AG04449 (cell line): ENCODE measurements around the gene TGFBI.

ENCODE experiments used
- CTCF ChIA-PET: fragments of 350-600 bp; formaldehyde crosslinking; extraction: SDS; loops from one replicate; lab custom pipeline; 2021; ENCODE audit warnings: antibody characterized with exemption; lab: Yijun Ruan, JAX
- POLR2A ChIA-PET: fragments of 400-600, 350-600 bp; formaldehyde crosslinking; extraction: SDS; loops from one replicate; lab custom pipeline; 2020; ENCODE audit warnings: antibody characterized with exemption, inconsistent platforms; lab: Yijun Ruan, JAX
- DNase-seq: peaks from one replicate; pipeline ENCODE4 v3.0.0-alpha.2; 2010; ENCODE audit warnings: low read depth, low spot score
- H3K4me3 ChIP-seq: 2 replicates; pipeline ENCODE4 v1.5.1; 2011; ENCODE audit warnings: low read depth, mild to moderate bottlenecking, control low read depth, low read length
- TF ChIP-seq, protein P1 (sequence below): IDR thresholded peaks from one replicate; pipeline ENCODE4 v1.5.1; 2011; ENCODE audit warnings: mild to moderate bottlenecking, moderate library complexity, low read length, control low read depth, inconsistent platforms; ENCODE audit not compliant: insufficient read depth; ENCODE audit errors: missing control alignments

The TGFBI gene

GRCh38 chr5:136073714-136074529, 45.1 kb downstream of the TGFBI start:
- CTCF ChIA-PET: interaction anchor here (0.8 to 2.0 kb wide), 4 partner anchors 9 to 132 kb away, joined by 3 to 15 read pairs (median 4); no protein-coding TSS in a partner anchor
- TF ChIP-seq, protein P1, sequence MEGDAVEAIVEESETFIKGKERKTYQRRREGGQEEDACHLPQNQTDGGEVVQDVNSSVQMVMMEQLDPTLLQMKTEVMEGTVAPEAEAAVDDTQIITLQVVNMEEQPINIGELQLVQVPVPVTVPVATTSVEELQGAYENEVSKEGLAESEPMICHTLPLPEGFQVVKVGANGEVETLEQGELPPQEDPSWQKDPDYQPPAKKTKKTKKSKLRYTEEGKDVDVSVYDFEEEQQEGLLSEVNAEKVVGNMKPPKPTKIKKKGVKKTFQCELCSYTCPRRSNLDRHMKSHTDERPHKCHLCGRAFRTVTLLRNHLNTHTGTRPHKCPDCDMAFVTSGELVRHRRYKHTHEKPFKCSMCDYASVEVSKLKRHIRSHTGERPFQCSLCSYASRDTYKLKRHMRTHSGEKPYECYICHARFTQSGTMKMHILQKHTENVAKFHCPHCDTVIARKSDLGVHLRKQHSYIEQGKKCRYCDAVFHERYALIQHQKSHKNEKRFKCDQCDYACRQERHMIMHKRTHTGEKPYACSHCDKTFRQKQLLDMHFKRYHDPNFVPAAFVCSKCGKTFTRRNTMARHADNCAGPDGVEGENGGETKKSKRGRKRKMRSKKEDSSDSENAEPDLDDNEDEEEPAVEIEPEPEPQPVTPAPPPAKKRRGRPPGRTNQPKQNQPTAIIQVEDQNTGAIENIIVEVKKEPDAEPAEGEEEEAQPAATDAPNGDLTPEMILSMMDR: no peak
- no peak for DNase-seq
- POLR2A ChIA-PET: no interaction called here
- no peak overlapping the region for H3K4me3 ChIP-seq

GRCh38 chr5:136075466-136075891, 46.7 kb downstream of the TGFBI start:
- CTCF ChIA-PET: interaction anchor here (1.2 to 3.4 kb wide), 4 partner anchors 11 to 133 kb away, joined by 4 to 15 read pairs (median 9); no protein-coding TSS in a partner anchor
- POLR2A ChIA-PET: no interaction called here

DNA sequence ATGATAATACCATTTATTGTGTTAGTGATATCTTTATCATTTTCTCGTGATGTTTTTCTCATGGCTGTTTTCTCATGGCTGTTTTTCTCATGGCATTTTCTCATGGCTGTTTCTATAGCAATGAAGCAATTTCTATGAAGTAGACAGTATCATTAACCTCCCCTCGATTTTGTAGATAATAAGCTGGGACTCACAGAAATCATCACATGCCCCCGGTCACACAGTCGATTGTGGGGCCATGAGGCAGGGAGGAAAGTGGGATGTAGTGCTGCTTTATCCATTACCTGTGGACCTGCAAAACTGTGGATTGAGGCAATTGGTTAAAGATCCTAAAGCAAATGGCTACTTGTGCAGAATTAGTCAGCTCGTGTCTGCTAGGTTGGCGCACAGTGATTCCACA, 47.3 kb downstream of the TGFBI start:
- DNase-seq: no peak
- POLR2A ChIA-PET: no interaction called here
- H3K4me3 ChIP-seq: no peak overlapping the region
- TF ChIP-seq, protein P1: no peak
- CTCF ChIA-PET: interaction anchor here (0.8 to 3.4 kb wide), 3 partner anchors 62 to 144 kb away, joined by 3 to 14 read pairs (median 3); no protein-coding TSS in a partner anchor

More at GRCh38 chr5:136075466-136075891, 46.7 kb downstream of the TGFBI start:
- H3K4me3 ChIP-seq: no peak overlapping the region
- no peak for DNase-seq
- TF ChIP-seq, protein P1: no peak

GRCh38 chr5:136076881-136077445, 48.2 kb downstream of the TGFBI start:
- DNase-seq: no peak
- ChIA-PET POLR2A (no interaction called here), CTCF (interaction anchor here (0.8 to 3.4 kb wide), 9 partner anchors 15 to 145 kb away, joined by 3 to 14 read pairs (median 3); no protein-coding TSS in a partner anchor)
- TF ChIP-seq, protein P1: no peak
- H3K4me3 ChIP-seq: no peak overlapping the region

DNA sequence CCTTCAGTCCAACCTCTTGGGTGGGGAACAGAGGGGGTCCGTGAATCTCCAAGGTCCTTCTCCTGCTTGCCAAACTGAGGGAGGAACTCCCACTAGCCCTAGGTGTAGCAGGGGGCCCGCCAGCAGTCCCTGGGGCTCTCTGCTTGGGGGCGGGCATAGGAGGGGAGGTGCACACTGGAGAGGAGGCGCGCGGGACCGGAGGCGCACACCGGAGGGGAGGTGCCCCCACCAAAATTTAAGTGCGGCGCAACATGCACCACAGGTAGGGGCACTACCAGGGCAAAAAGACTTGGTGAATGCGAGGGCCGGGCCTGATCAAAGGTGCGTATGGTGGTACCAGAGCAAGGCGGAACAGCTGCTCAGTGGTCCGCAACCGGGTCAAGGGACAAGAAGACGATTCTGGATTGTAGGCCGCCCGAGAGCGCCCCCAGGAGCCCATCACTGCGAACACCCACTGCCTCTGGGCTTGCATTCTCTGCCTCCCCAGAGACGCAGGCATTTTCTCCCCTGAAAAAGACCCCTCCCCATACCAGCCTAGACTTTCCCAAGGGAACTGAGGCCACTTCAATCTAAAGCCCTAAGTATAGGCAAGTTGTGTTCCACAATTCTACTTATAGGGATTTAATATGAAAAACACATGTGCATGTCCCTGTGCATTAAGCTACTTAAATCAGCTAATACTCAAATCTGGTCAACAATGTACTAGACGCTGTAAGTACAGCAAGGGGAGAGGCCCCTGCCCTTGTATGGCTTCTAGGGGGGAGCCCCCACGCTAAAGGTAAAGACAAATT, 50.6 kb downstream of the TGFBI start:
- DNase-seq: no peak
- POLR2A ChIA-PET: interaction anchor here (1.2 to 1.3 kb wide), 2 partner anchors 21 to 112 kb away, joined by 3 to 5 read pairs; no protein-coding TSS in a partner anchor

More for the DNA sequence above, 50.6 kb downstream of the TGFBI start:
- CTCF ChIA-PET: interaction anchor here (0.7 to 6.1 kb wide), 11 partner anchors 9 to 188 kb away, joined by 3 to 143 read pairs (median 8); partner anchors contain the start of gene IL9
- TF ChIP-seq, protein P1: no peak
- peak overlapping the region; percentile 60 for H3K4me3 ChIP-seq
